Measurements from ENCODE around the gene RAN. TPM values are rescaled to one million over a fixed set of nuclear protein-coding genes. Genes with fewer than 3 reads are reported as not detected.
A peak's percentile ranks its signal among the peaks of the same experiment; 100 is the strongest.

The RAN gene
- polyA plus RNA-seq, 1 donor from 2014 or later, result 616 TPM

DNA sequence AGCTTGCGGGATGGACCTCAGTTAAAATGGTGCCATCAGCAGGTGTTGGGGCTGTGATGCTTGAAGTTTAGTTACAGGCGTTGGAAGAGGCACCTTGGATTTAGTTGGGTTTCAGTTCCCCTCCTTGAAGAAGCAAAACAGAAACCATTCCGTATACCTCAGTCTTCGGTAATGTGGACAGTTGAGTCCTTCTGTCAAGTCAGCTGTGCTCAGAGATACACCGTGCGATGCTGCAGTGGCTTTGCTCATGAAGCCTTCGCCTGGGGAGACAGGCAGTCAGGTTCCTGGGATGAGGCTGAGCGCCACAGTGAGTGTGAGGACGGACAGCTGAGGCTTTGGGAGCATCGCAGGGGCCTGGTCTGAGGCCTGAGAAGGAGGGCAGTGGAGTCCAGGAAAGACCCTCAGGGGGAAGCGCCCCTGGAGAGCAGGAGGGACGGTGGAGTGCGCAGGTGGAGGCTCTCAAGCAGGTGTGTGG, 7.4 kb downstream of the RAN start:
- Histone ChIP-seq H2AFZ (ENCODE audit: low read depth, low read length) (no peak overlapping the region), H3K9ac (ENCODE audit: low read length) (no peak overlapping the region), H3K9me2 (ENCODE audit: insufficient read depth, low read length) (no peaks in the 10 kb centered on the region), H3K27ac (ENCODE audit: low read length) (no peak overlapping the region), H3K36me3 (ENCODE audit: insufficient read depth, low read length) (peaks cover 3% of the 10 kb centered on the region), H4K20me1 (ENCODE audit: insufficient read depth) (peaks cover 5% of the 10 kb centered on the region), H3K79me2 (replicated peaks; ENCODE audit: insufficient read depth, low read length) (peaks cover 3% of the 10 kb centered on the region), H3K4me3 (ENCODE audit: low read length) (no peak overlapping the region), H3K4me2 (ENCODE audit: low read length) (no peak overlapping the region), H3F3A (ENCODE audit: insufficient read depth, low read length, poor library complexity, severe bottlenecking) (no peaks in the 10 kb centered on the region), H3K27me3 (ENCODE audit: insufficient read depth, low read depth, low read length) (no peaks in the 10 kb centered on the region), H3K9me3 (ENCODE audit: low read length) (no peaks in the 10 kb centered on the region)
- TF ChIP-seq RAD21 (conservative IDR thresholded peaks at IDR 0.05) (no peak), TAF1 (IDR thresholded peaks at IDR 0.05; ENCODE audit: low read depth) (no peak)

DNA sequence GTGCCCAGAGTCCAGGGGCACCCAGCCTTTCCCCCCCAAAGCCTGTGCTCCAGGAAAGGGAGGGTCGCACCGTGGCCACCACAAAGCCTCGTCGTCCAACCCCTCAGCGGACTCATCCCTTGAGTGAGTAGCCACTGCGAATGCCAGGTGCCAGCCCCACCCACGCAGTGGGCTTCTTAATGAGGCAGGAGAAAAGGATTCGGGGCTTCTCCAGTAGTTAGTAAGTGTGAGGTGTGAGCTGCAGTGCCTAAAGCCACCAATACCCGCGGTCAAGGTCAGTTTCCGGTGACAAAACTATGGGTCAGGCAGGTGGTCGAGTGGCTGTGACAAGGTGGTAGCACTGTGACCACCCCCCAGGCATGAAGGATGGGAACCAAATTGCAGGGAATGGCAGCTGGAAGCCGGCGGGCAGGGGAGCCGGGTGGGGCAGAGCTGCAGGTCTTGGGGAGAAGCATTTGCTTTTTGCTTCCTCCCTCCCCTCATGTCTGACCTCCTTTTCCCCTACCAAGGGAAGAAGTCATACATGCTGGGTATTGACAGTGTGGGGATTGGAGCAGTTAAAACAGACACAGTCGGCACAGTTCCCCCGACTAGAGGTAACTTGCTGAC, 8.0 kb downstream of the RAN start:
- H3K9me3 ChIP-seq (ENCODE audit: low read length), result no peaks in the 10 kb centered on the region
- no peak for TF ChIP-seq RAD21 (conservative IDR thresholded peaks at IDR 0.05)
- no peak for TF ChIP-seq MXI1 (conservative IDR thresholded peaks at IDR 0.05; ENCODE audit: poor library complexity, severe bottlenecking)
- no peak for TF ChIP-seq EZH2 (IDR thresholded peaks at IDR 0.05; ENCODE audit: borderline replicate concordance, insufficient read depth, low read length, poor library complexity, severe bottlenecking)
- no peak for TF ChIP-seq EP300 (conservative IDR thresholded peaks at IDR 0.05; ENCODE audit: poor library complexity, severe bottlenecking)
- TF ChIP-seq, protein P1, sequence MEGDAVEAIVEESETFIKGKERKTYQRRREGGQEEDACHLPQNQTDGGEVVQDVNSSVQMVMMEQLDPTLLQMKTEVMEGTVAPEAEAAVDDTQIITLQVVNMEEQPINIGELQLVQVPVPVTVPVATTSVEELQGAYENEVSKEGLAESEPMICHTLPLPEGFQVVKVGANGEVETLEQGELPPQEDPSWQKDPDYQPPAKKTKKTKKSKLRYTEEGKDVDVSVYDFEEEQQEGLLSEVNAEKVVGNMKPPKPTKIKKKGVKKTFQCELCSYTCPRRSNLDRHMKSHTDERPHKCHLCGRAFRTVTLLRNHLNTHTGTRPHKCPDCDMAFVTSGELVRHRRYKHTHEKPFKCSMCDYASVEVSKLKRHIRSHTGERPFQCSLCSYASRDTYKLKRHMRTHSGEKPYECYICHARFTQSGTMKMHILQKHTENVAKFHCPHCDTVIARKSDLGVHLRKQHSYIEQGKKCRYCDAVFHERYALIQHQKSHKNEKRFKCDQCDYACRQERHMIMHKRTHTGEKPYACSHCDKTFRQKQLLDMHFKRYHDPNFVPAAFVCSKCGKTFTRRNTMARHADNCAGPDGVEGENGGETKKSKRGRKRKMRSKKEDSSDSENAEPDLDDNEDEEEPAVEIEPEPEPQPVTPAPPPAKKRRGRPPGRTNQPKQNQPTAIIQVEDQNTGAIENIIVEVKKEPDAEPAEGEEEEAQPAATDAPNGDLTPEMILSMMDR (IDR thresholded peaks at IDR 0.05; ENCODE audit: poor library complexity, severe bottlenecking), result no peak
- TF ChIP-seq TAF1 (IDR thresholded peaks at IDR 0.05; ENCODE audit: low read depth), result no peak
- no peak for TF ChIP-seq POLR2AphosphoS5 (IDR thresholded peaks at IDR 0.05)
- no peak for TF ChIP-seq SMC3 (conservative IDR thresholded peaks at IDR 0.05; ENCODE audit: poor library complexity)
- TF ChIP-seq, protein P2, sequence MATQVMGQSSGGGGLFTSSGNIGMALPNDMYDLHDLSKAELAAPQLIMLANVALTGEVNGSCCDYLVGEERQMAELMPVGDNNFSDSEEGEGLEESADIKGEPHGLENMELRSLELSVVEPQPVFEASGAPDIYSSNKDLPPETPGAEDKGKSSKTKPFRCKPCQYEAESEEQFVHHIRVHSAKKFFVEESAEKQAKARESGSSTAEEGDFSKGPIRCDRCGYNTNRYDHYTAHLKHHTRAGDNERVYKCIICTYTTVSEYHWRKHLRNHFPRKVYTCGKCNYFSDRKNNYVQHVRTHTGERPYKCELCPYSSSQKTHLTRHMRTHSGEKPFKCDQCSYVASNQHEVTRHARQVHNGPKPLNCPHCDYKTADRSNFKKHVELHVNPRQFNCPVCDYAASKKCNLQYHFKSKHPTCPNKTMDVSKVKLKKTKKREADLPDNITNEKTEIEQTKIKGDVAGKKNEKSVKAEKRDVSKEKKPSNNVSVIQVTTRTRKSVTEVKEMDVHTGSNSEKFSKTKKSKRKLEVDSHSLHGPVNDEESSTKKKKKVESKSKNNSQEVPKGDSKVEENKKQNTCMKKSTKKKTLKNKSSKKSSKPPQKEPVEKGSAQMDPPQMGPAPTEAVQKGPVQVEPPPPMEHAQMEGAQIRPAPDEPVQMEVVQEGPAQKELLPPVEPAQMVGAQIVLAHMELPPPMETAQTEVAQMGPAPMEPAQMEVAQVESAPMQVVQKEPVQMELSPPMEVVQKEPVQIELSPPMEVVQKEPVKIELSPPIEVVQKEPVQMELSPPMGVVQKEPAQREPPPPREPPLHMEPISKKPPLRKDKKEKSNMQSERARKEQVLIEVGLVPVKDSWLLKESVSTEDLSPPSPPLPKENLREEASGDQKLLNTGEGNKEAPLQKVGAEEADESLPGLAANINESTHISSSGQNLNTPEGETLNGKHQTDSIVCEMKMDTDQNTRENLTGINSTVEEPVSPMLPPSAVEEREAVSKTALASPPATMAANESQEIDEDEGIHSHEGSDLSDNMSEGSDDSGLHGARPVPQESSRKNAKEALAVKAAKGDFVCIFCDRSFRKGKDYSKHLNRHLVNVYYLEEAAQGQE (IDR thresholded peaks at IDR 0.05; ENCODE audit: borderline replicate concordance), result no peak
- peak overlapping the region; percentile 51 for H3K27ac ChIP-seq (ENCODE audit: low read length)
- H3K4me3 ChIP-seq (ENCODE audit: low read length), result peak overlapping the region; percentile 54
- no peaks in the 10 kb centered on the region for H3K27me3 ChIP-seq (ENCODE audit: insufficient read depth, low read depth, low read length)
- peaks cover 3% of the 10 kb centered on the region for H3K36me3 ChIP-seq (ENCODE audit: insufficient read depth, low read length)
- H3F3A ChIP-seq (ENCODE audit: insufficient read depth, low read length, poor library complexity, severe bottlenecking), result no peaks in the 10 kb centered on the region
- peak overlapping the region; percentile 25 for H3K4me2 ChIP-seq (ENCODE audit: low read length)
- peaks cover 5% of the 10 kb centered on the region for H4K20me1 ChIP-seq (ENCODE audit: insufficient read depth)
- H2AFZ ChIP-seq (ENCODE audit: low read depth, low read length), result no peak overlapping the region
- H3K9ac ChIP-seq (ENCODE audit: low read length), result peak overlapping the region; percentile 31
- no peaks in the 10 kb centered on the region for H3K79me2 ChIP-seq (replicated peaks; ENCODE audit: insufficient read depth, low read length)
- no peaks in the 10 kb centered on the region for H3K9me2 ChIP-seq (ENCODE audit: insufficient read depth, low read length)
